Pancreas (tissue), 10 donors: ENCODE measurements around the gene DHRSX. TPM values are rescaled to one million over a fixed set of nuclear protein-coding genes. Genes with fewer than 3 reads are reported as not detected.

Experiments used
- ATAC-seq, 4 donors: fragments of 200-7000 bp; cut with Tn5 transposase; one replicate each; pipeline versions ENCODE4 v1.8.0 to v1.9.1; 2020; ENCODE audit warnings: mild to moderate bottlenecking in 4 of 4, moderate library complexity in 4 of 4
- DNase-seq, 6 donors: peaks; one replicate each; pipeline ENCODE4 v3.0.0-alpha.2; 2020
- FAIRE-seq: peaks from 2 replicates; lab custom pipeline; 2012; peaks lifted over from hg19 to GRCh38; lab: Jason Lieb, UNC
- H3K27ac ChIP-seq, 4 donors: fragments of 200-600 bp; sonication (generic); 1 replicate in 3 of 4; 2 replicates in 1 of 4; pipeline versions ENCODE4 v1.5.0 to v1.8.0; 2020
- H3K27me3 ChIP-seq, 4 donors: fragments of 200-600 bp; one replicate each; pipeline ENCODE4 v1.8.0; 2021
- H3K36me3 ChIP-seq, 3 donors: fragments of 200-600 bp; sonication (generic) in 1 of 3; one replicate each; pipeline versions ENCODE4 v1.5.0 to v1.8.0; 2020 to 2021
- H3K4me1 ChIP-seq, 3 donors: fragments of 200-600 bp; one replicate each; pipeline ENCODE4 v1.8.0; 2021
- H3K4me3 ChIP-seq, 4 donors: fragments of 200-600 bp; sonication (generic) in 2 of 4; one replicate each; pipeline versions ENCODE4 v1.5.0 to v1.8.0; 2020 to 2021
- H3K9me3 ChIP-seq, 4 donors: fragments of 200-600 bp; one replicate each; pipeline ENCODE4 v1.8.0; 2021
- CTCF ChIP-seq, 4 donors: fragments of 200-600 bp; sonication (generic) in 3 of 4; IDR thresholded peaks; one replicate each; pipeline versions ENCODE4 v1.5.0 to v1.8.0; 2021; ENCODE audit warnings: antibody characterized with exemption in 4 of 4
- WGBS, 2 donors: extraction: QIAGEN DNeasy Blood & Tissue Kit; methylation state at CpG; one replicate each; pipeline ENCODE4 v1.1.7; 2013; 5-methylcytosine and 5-hydroxymethylcytosine counted together
- intact Hi-C, 3 donors: fragments of 100-400 bp; cut with DNase I; formaldehyde crosslinking; loops; one replicate each; pipeline versions ENCODE4 v1.11.1 to v1.14.2; 2022
- polyA plus RNA-seq, 2 donors: library from polyadenylated mRNA; stranded (reverse); fragments of 200-250 nt; gene quantifications; one replicate each; pipeline ENCODE4 v1.2.3, GENCODE V29; 2013
- total RNA-seq, 6 donors: library from RNA; stranded (reverse); fragmentation: NEBNext Ultra II Directional in 4 of 6; extraction: Animal tissue kit (Norgen Biotek cat#: 25700) in 4 of 6; gene quantifications; one replicate each; pipeline versions ENCODE4 v1.2.1 to v1.2.4, GENCODE V29; 2021 to 2023
- donor health status: healthy with polysubstance abuse.
- donor health status: DM: no; HTN: no; CAD: no; lungs with moderate emphysema.
- donor health status: DM: no; HTN: no; CAD: no.
- donor health status: control.
- donor health status: control.
- donor health status: Bipolar disorder and iron deficiency.
- donor health status: DM: yes; HTN: yes; CAD: no.
- donor health status: DM: no; HTN: no; CAD: no.
- donor health status: DM: no; HTN: no; CAD: no.
- donor health status: DM: yes; HTN: yes; CAD: no.

The DHRSX gene
- total and polyA plus RNA-seq, 8 donors = 8.1 to 26.5 (median 17.2) TPM

DNA sequence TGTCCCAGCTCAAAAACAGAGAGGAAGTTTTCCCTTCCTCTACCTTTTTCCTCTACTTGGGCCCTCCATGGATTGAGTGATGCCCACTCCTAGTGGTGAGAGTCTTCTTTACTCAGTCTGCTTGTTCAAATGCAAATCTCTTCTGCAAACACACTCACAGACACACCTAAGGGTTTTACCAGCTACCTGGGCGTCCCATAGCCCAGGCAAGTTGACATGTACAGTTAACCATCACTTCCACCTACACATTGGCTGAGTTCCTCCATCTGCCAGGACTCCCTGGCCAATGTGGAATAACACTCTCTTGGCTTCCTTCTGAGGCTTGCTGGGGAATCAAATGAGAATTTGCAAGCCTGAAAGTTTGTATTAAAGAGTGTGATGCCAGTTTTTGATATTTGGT, 45.7 kb upstream of the DHRSX start:
- no peak for FAIRE-seq
- intact Hi-C loops = no loop called here
- WGBS, 2 donors = 90 to 94% methylated on average over 1 of the region's 1 CpG

DNA sequence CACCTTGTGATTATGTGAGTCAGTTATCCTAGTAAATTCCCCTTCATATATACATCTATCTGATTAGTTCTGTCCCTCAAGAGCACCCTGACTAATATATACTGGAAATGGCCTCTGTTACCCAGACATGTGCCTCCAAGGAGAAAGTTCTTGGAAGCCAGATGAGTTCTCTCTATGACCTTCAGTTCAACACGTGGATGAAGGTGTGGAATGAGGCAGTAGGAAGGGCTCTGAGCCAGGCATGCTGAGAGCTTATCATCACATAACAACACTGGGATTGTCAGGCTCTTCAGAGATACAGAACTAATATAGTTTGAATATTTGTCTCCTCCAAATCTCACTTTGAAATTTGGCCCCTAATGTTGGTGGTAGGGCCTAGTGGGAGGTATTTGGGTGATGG, 44.4 kb upstream of the DHRSX start:
- Histone ChIP-seq H3K27me3 (no peaks in the 10 kb centered on the region), H3K27ac (no peak overlapping the region), H3K4me3 (no peak overlapping the region), H3K4me1 (peaks cover 0 to 10% (median 9%) of the 10 kb centered on the region in 3 donors), H3K9me3 (no peaks in the 10 kb centered on the region), H3K36me3 (no peaks in the 10 kb centered on the region)
- 7 to 10% methylated on average over 1 of the region's 1 CpG for WGBS, 2 donors
- TF ChIP-seq CTCF (IDR thresholded peaks at IDR 0.05) = no peak
- DNase-seq (peak in 1 of 6 donors; percentile 9), FAIRE-seq (no peak), ATAC-seq (peak in 2 of 4 donors; percentile 39 to 56)
- intact Hi-C loops = no loop called here

More for the DNA sequence above, 45.7 kb upstream of the DHRSX start:
- no peaks in the 10 kb centered on the region for H3K36me3 ChIP-seq
- no peak for ATAC-seq
- TF ChIP-seq CTCF (IDR thresholded peaks at IDR 0.05) = no peak
- no peak overlapping the region for H3K27ac ChIP-seq
- H3K27me3 ChIP-seq = no peaks in the 10 kb centered on the region
- no peaks in the 10 kb centered on the region for H3K9me3 ChIP-seq
- H3K4me1 ChIP-seq = peaks cover 0 to 10% (median 9%) of the 10 kb centered on the region in 3 donors
- no peak overlapping the region for H3K4me3 ChIP-seq
- no peak for DNase-seq

DNA sequence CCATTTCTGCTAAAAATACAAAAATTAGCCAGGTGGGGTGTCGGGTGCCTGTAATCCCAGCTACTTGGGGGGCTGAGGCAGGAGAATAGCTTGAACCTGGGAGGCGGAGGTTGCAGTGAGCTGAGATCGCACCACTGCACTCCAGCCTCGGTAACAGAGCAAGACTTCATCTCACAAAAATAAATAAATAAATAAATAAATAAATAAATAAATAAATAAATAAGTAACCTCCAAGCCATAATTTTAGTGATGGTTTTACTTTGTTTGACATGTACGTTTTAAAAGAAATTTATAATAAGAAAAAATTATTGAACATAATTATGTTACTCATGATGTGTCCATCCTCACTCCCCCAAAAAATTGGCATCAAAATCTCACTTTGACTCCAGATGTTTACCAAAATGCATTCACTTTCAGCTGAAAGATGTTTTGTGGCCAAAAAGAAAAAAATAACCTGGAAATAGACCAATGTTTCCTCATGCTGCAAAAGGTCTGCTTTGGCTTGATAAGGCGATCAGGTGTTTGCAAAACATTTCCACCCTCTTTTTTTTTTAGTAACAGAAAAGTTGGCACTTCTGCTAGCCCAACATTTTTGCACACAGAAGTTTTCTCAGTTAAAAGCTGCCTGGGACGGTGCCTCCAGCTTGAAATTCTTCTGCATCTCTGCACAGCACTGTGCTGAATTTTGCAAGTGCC, 42.2 kb upstream of the DHRSX start:
- Histone ChIP-seq H3K4me3 (no peak overlapping the region), H3K4me1 (peaks cover 0 to 10% (median 9%) of the 10 kb centered on the region in 3 donors), H3K27me3 (no peaks in the 10 kb centered on the region), H3K9me3 (no peaks in the 10 kb centered on the region), H3K27ac (no peak overlapping the region), H3K36me3 (no peaks in the 10 kb centered on the region)
- 46 to 47% methylated on average over 7 of the region's 7 CpGs for WGBS, 2 donors
- TF ChIP-seq CTCF (IDR thresholded peaks at IDR 0.05) = no peak
- intact Hi-C loops = no loop called here
- peak; percentile 46 to 81 (median 62) for ATAC-seq
- DNase-seq = peak in 1 of 6 donors; percentile 16
- no peak for FAIRE-seq

DNA sequence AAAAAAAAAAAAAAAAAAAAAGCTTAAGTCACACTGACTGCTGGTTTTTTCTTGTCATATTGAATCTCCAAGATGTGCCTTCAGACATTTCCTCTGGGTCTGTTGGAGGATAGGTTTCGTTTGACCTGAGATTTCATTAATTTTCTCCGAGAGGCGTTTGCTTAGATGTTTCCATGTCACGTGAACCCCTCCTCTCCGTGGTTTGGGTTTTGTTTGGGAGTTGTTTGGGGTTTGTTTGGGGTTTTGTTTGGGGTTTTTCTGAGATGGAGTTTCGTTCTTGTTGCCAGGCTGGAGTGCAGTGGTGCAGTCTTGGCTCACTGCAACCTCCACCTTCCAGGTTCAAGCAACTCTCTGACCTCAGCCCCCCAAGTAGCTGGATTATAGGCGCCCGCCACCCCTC, 40.8 kb upstream of the DHRSX start:
- Histone ChIP-seq H3K9me3 (no peaks in the 10 kb centered on the region), H3K27me3 (no peaks in the 10 kb centered on the region), H3K36me3 (no peaks in the 10 kb centered on the region), H3K4me1 (peaks cover 0 to 10% (median 9%) of the 10 kb centered on the region in 3 donors), H3K4me3 (no peak overlapping the region), H3K27ac (no peak overlapping the region)
- DNase-seq (no peak), ATAC-seq (no peak), FAIRE-seq (no peak)
- intact Hi-C loops = no loop called here
- 82 to 94% methylated on average over 8 of the region's 8 CpGs for WGBS, 2 donors
- TF ChIP-seq CTCF (IDR thresholded peaks at IDR 0.05) = no peak

DNA sequence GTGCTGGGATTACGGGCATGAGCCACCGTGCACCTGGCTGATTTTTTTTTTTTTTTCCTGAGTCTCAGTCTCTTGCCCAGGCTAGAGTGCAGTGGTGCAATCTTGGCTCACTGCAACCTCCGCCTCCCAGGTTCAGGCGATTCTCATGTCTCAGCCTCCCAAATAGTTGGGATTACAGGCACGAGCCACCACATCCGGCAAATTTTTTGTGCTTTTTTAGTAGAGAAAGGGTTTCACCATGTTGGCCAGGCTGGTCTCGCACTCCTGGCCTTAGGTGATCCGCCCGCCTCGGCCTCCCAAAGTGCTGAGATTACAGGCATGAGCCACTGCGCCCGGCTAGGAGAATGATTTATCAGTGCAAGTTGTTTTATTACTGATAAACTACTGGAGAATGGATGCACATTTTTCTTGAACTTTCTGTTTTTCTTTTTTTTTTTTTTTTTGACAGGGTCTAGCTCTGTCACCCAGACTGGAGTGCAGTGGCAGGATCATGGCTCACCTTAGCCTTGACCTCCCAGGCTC, 39.7 kb upstream of the DHRSX start:
- WGBS, 2 donors = 69% methylated on average over 12 of the region's 12 CpGs; no CpG with 5 or more reads in 1 of the 2 donors
- H3K9me3 ChIP-seq = no peaks in the 10 kb centered on the region
- H3K4me3 ChIP-seq = no peak overlapping the region
- TF ChIP-seq CTCF (IDR thresholded peaks at IDR 0.05) = no peak
- ATAC-seq = no peak
- DNase-seq = no peak
- intact Hi-C loops = no loop called here
- no peaks in the 10 kb centered on the region for H3K27me3 ChIP-seq
- H3K27ac ChIP-seq = no peak overlapping the region
- FAIRE-seq = no peak
- peaks cover 0 to 10% (median 9%) of the 10 kb centered on the region in 3 donors for H3K4me1 ChIP-seq
- no peaks in the 10 kb centered on the region for H3K36me3 ChIP-seq
